ENCODE data around the gene PSMC4.

The PSMC4 gene

DNA sequence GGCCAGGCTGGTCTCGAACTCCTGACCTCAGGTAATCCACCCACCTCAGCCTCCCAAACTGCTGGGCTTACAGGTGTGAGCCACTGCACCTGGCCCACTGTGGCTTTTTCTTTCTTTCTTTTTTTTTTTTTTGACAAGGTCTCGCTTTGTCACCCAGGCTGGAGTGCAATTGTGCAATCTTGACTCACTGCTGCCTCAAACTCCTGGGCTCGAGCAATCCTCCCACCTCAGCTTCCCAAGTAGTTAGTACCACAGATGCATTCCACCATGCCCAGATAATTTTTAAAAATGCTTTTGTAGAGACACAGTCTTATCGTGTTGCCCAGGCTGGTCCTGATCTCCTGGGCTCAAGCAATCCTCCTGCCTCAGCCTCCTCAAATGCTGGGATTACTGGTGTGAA is 24.4 kb upstream of the PSMC4 start:
- DNase-seq, result peak in 1 of 2 experiments; percentile 20

DNA sequence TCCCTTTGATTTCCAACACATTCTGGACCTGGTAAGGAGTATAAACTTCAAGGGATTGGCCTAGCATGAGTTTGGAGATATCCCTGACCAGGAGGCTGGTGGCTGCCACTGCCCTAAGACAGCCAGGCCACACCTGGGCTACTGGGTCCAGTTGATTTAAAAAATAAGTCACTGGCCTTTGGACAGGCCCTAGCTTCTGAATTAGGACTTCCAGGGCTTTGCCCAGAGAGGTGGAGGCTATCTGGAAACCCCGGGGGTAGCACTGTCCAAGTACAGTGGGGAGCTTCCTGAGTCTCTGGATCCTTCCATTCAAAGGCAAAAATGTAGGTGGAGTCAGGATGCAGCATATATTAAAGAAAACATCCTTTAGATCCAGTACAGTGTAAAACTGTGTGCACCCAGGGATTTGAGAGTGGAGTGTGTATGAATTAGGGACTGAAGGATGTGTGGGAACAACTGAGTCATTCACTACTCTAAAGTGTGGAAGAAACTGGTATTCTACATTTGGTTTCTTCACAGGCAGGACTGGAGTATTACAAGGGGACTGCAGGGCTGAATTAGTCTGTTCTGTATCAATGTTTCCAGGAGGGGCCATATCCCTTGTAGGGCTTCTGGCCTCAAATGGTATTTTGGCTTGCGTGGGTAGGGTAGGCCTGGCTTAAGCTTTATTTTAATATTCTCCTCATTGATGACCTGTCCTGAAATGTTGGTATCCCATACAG is 21.8 kb upstream of the PSMC4 start:
- peak; percentile 17 to 20 for DNase-seq

DNA sequence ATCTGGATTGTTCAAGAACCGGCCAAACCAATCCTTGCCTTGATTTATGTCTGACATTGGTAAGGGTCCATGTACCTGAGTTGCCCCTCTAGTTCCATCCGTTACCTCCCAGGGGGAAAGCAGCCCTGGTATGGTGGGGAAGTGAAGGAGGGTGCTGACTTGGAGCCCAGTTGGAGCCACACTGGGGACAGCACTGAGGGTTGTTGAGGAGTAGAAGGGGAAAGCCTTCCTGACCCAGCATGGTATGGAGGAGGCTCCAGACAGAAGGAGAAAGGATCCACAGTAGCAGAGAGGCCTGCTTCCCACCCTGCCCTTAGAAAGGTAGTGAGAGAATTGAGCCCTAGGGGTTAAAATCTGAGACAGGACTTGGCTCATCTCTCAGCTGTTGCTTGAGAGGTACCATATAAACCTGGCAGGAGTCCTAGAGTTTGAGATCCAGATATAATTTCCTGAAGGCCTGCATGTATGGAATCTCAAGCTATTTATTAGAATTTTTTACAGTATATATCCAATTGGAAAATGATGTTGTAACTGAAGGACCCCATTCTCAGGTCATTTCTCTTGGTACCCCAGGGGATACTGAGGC is 19.8 kb upstream of the PSMC4 start:
- DNase-seq, result peak; percentile 18 to 19

DNA sequence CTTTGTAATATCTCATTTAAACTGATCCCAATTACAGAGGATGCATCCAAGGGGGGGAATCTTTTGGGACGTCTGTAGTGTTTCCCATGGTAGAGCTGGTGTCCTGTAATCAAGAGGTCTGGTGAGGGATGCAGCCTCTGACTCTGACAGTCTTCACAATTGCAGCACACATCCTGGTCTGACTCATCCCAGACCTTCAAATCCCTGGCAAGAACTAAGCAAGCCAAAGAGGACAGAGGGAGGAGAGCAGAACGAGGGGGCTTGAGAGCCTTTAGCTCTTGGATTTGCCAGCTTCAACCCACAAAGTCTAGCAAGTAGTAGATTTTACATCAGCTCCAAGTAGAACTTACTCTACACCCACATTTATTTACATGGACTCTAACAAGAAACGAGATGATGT is 19.3 kb upstream of the PSMC4 start:
- DNase-seq, result peak; percentile 27 to 28

DNA sequence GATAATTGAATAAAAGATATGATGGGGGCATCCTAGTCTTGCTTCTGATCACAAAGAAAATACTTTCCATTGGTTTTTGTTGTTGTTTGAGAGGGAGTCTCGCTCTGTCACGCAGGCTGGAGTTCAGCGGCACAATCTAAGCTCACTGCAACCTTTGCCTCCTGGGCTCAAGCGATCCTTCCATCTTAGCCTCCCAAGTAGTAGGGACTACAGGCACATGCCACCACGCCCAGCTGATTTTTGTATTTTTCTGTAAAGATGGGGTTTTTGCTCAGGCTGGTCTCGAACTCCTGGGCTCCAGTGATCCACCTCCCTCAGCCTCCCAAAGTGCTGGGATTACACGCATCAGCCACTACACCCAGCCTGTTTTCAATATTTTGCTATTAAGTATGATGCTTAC is 17.1 kb upstream of the PSMC4 start:
- peak; percentile 21 to 23 for DNase-seq

DNA sequence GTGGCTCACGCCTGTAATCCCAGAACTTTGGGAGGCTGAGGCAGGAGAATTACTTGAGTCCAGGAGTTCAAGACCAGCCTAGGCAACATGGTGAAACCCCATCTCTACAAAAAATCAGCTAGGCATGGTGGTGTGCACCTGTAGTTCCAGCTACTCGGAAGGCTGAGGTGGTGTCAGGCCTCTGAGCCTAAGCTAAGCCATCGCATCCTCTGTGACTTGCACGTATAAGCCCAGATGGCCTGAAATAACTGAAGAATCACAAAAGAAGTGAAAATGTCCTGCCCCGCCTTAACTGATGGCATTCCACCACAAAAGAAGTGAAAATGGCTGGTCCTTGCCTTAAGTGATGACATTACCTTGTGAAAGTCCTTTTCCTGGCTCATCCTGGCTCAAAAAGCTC is 13.1 kb upstream of the PSMC4 start:
- DNase-seq, result peak; percentile 14 to 18

DNA sequence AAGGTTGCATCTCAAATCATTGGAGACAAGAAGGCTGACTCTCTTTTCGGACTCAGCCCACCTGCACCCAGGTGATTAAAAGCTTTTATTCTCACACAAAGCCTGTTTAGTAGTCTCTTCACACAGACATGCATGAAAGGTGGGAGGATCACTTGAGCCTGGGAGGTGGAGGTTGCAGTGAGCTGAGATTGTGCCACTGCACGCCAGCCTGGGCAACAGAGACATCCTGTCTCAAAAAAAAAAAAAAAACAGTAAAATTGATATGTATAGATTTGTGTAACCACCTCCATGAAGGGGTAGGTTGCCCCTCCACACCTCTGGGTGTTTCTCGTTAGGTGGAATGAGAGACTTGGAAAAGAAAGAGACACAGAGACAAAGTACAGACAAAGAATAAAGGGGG is 12.0 kb upstream of the PSMC4 start:
- DNase-seq, result peak; percentile 31 to 33

DNA sequence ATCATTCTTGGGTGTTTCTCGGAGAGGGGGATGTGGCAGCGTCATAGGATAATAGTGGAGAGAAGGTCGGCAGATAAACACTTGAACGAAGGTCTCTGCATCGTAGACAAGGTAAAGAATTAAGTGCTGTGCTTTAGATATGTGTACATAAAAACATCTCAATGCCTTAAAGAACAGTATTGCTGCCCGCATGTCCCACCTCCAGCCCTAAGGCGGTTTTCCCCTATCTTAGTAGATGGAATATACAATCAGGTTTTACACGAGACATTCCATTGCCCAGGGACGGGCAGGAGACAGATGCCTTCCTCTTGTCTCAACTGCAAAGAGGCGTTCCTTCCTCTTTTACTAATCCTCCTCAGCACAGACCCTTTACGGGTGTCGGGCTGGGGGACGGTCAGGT is 11.6 kb upstream of the PSMC4 start:
- DNase-seq, result peak in 1 of 2 experiments; percentile 34

DNA sequence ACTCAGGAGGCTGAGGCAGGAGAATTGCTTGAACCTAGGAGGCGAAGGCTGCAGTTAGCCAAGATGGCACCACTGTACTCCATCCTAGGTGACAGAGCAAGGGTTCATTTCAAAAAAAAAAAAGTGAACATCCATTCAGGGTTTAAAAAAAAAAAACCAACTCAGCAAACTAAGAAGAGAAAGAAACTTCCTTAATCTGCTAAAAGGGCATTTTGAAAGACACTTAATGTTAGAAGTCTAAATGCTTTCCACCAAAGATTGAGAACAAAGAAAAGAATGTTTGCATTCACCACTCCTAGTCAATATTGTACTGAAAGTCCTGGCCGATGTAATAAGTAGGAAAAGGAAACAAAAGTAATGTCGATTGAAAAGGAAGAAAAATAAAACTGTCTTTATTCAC is 7.1 kb upstream of the PSMC4 start:
- no peak for DNase-seq

DNA sequence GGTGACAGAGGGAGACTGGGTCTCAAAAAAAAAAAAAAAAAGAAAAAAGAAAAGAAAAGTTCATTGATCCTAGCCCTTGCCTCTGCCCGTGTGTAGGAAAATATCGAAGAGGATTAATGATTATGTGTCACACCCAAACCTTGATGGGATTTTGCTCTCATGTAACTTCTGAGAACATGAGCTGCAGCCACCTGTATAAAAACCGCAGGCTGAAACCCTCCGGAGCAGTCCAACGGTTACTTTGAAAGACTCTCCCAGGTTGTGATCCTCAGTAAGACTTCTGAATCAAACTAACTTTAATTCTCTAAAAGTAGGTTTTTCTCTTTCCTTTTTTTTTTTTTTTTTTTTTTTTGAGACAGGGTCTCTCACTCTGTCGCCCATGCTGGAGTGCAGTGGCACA is 4.3 kb upstream of the PSMC4 start:
- DNase-seq, result peak; percentile 1 to 5

DNA sequence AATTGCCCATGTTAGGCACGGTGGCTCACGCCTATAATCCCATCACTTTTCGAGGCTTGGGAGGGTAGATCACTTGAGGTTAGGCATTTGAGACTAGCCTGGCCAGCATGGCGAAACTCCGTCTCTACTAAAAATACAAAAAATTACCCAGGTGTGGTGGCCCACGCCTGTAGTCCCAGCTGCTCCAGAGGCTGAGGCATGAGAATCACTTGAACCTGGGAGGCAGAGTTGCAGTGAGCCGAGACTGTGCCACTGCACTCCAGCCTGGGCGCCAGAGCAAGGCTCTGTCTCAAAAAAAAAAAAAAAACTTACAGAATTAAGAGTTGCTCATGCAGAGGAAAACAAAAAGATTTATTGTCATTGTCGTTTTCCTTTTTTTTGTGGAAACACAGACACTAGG is 3.4 kb upstream of the PSMC4 start:
- DNase-seq, result peak in 1 of 2 experiments; percentile 5

DNA sequence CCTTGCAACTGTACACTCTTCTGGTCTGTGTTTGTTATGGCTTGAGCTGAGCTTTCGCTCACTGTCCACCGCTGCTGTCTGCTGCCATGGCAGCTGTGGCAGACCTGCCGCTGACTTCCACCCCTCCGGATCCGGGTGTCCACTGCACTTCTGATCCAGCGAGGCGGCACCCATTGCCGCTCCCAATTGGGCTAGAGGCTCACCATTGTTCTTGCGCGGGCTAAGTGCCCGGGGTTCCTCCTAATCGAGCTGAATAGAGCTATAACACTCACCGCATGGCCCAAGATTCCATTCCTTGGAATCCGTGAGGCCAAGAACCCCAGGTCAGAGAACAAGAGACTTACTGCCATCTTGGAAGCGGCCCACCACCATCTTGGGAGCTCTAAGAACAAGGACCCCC is 2.2 kb upstream of the PSMC4 start:
- peak; percentile 19 to 21 for DNase-seq

DNA sequence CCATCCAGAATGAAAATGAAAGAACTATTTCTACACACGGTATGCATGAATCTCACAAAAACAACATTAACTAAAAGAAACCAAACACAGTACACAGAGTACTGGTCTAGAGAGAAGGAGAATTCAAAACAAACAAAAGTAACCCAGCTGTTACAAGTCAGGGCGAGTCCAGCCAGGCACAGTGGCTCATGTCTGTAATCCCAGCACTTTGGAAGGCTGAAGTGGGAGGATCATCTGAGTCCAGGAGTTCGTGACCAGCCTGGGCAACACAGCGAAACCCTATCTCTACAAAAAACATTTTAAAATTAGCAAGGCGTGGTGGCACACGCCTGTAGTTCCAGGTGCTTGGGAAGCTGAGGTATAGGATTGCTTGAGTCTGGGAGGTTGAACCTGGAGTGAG is 1.7 kb upstream of the PSMC4 start:
- DNase-seq, result peak in 1 of 2 experiments; percentile 37

DNA sequence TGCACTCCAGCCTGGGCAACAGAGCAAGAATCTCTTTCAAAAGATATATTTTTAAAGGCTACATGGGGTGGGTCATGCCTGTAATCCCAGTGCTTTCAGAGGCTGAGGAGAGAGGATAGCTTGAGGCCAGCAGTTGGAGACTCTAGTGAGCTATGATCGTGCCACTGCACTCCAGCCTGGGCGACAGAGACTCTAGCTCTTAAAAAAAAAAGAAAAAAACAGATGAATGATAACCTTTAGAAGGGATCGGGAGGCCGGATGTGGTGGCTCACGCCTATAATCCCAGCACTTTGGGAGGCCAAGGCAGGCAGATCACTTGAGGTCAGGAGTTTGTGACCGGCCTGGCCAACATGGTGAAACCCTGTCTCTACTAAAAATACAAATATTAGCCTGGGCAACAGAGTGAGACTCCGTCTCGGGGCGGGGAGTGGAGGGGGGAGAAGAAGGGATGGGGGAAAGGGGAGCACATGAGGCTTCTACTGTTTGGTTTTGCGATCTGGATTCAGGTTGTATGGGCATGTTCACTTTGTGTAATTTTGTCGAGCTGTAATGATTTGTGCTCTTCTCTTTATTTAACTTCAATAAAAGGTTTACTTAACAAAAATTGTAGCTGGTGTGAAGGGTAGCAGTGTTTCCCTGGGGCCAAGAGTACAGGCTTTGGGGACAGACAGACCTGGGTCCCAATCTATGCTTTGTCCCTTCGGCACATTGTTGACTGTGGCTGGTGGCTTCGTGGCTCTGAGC is 1.1 kb upstream of the PSMC4 start:
- peak; percentile 43 to 52 for DNase-seq

DNA sequence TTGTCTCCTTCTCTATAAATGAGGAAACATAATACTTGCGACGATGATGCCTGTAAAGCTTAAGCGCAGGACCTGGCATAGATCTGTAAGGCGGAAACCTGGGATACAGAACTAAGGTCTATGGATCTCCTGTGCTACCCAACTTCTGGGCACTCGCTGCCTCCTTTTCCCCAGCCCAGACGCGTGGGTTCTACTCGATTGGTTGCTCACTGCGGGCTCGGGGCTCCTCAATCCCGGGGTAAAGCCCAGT is 615 bp upstream of the PSMC4 start:
- DNase-seq, result no peak

DNA sequence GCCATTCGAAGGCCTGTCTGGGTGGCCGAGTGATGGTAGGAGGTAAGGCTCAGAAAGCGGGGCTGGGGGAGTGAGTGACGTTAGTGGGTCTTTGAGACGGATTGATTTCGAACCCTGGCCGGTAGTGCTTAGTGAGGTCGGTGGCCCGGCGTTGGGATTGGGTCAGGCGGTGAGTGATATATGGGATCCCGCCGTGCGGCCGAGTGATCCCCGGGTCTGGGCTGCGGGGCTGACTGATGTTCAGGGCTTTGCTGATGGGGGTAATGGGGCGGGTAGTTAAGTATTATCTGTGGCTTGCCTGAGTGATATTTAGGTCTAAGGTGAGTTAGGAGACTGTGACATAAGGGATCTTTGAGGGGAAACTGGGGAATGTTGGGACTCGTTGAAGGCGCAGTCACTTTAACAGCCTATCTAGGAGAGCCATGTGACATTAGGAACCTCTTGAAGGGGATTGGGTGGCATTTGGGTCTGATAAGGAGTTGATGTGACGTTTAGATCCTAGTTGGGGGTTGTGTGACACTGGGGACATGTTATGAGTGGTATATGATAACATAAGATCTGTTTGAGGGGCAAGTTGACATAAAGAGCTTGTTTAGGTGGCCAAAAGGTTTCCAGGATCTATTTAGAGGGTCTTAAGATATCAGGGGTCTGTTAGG is 543 bp downstream of the PSMC4 start:
- no peak for DNase-seq

DNA sequence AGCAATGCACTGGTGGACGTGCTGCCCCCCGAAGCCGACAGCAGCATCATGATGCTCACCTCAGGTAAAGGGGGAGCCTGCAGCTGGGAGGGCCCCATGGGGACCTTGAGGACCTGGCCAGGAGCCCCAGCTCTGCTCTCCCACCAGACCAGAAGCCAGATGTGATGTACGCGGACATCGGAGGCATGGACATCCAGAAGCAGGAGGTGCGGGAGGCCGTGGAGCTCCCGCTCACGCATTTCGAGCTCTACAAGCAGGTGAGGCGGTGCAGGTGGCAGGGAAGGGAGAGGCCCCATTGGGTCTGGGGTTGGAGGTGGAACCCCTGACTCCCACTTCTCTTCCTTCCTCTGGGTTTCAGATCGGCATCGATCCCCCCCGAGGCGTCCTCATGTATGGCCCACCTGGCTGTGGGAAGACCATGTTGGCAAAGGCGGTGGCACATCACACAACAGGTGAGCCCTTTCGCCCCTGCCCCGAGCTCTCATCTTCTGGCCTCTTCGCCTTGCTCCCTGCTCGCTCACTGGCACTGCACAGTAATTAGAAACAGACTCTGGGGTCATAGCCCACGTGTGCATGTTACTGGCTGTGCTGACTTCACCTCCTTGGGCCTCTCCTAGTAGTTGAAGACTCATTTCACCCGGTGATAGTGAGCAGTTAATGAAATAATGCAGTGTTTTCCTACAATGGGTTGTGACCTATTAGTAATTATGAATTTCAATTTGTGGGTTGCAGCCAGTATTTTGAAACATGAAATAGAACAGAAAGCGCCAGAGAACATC is 3.6 kb downstream of the PSMC4 start:
- DNase-seq, result no peak

DNA sequence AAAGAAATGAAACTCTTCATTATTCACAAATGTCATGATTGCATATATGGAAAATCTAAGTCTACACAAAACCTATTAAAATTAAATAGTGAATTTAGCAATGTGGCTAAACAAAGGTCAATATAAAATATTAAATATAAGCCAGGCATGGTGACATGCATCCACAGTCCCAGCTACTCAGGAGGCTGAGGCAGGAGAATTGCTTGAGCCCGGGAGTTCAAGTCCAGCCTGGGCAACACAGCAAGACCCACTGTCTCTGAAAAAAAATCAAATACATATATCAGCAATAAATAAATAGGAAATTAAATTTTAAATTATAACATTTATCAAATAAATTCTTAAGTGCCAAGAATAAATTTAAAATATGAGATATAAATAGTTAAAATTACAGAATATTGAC is 11.9 kb downstream of the PSMC4 start:
- DNase-seq, result no peak

DNA sequence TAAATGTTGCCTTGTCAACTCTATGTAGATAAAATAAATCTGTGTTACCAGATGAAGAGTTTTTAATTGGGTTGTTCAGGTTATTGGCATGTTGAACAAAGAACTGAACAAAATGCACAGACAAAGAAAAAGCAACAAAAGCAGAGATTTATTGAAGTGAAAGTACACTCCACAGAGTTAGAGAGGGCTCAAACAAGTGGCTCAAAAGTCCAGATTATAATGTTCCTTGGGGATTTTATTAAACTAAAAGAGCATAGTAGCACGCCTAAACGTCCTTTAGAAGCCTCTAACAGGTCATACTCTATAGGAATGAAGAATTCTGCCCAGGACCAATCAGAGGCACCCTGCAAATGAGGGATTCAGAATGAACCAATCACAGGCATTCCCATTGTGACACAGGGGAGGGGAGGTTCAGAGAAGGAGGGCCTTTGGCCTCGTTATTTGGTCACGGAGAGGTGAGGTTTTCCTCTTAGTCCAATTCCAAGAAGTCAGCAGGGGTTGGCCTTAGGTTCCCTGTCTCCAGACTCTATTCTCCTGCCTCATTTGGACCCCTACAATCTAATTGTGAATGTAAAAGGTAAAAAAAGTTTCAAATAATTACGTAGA is 12.8 kb downstream of the PSMC4 start:
- no peak for DNase-seq

DNA sequence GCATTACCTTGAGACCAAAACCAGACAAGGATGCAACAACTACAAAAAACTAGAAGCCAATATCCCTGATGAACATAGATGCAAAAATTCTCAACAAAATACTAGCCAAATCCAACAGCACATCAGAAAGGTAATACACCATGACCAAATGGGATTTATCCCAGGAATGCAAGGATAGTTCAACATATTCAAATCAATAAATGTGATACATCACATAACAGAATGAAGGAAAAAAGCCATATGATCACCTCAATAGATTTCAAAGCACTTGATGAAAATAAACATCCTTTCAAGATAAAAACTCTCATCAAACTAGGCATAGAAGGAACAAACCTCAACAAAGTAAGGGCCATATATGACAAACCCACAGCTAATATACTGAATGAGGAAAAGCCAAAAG is 15.7 kb downstream of the PSMC4 start:
- no peak for DNase-seq

DNA sequence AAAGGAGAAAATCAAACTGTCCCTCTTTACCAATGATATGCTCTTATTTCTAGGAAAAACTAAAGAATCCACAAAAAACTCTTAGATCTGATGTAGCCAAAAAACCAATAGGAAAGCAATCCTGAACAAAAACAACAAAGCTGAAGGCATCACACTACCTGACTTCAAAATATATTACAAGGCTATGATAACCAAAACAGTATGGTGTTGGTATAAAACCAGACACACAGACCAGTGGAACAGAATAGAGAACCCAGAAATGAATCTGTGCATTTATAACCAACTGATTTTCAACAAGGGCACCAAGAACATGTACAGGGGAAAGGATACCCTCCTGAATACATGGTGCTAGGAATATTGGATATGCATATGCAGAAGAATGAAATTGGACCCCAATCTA is 16.2 kb downstream of the PSMC4 start:
- DNase-seq, result no peak

DNA sequence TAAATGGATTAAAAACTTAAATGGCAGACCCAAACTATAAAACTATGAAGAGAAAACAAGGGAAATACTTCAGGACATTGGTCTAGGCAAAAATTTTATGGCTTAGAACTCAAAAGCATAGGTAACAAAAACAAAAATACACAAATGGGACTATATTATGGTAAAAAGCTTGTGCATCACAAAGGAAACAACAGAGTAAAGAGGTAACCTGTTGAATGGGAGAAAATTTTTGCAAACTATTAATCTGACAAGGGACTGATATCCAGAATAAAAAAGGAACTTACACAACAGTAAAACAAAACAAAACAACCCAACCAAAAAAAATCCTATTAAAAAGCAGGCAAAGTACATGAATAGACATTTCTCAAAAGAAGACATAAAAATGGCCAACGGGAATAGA is 16.6 kb downstream of the PSMC4 start:
- DNase-seq, result no peak

DNA sequence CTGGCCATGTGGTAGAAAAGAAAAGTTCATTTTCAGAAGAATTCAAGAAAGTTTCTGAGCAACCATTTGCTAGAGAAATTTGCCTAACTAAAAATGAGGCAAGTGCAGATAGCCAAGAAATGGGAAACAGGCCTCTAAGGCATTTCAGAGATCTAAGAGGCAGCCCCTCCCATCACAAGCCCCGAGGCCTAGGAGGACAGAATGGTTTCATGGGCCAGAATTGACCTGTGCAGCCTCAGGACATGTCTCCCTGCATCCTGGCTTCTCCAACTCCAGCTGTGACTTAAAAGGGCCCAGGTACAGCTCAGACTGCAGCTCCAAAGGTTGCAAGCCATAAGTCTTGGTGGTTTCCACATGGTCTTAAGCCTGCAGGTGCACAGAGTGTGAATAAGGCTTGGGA is 22.6 kb downstream of the PSMC4 start:
- no peak for DNase-seq

All from activated T-cell treated with anti-CD3 and anti-CD28 coated beads, Interleukin-2, amount 50 U/mL, for 48 hours (primary cell).